GM12872 (cell line): ENCODE measurements around the gene REEP6.

Source experiments
- CTCF ChIP-seq: IDR thresholded peaks from 3 replicates; pipeline ENCODE4 v1.5.1; 2011; ENCODE audit warnings: low read depth, mild to moderate bottlenecking, low read length, moderate library complexity; ENCODE audit not compliant: insufficient read depth

REEP6 gene

GRCh38 chr19:1491114-1491848 is at the start of gene REEP6:
TSS of gene REEP6 (plus strand) at chr19:1491181. CDS start at chr19:1491270, 89 bp downstream.
- TF ChIP-seq CTCF, result no peak

- no peak for TF ChIP-seq CTCF
Measured at GRCh38 chr19:1441677-1442438, 49.1 kb upstream of the REEP6 start.

- peak; percentile 86 for TF ChIP-seq CTCF
Measured at GRCh38 chr19:1445185-1445931, 45.6 kb upstream of the REEP6 start.

- no peak for TF ChIP-seq CTCF
Measured at GRCh38 chr19:1445932-1446712, 44.9 kb upstream of the REEP6 start.

- TF ChIP-seq CTCF, result no peak
Measured at GRCh38 chr19:1446713-1447481, 44.1 kb upstream of the REEP6 start.

GRCh38 chr19:1447504-1447903 is 43.5 kb upstream of the REEP6 start:
- no peak for TF ChIP-seq CTCF
